Measurements from ENCODE around the gene APLNR.

APLNR gene

GRCh38 chr11:57263351-57263750 is 26.3 kb upstream of the APLNR start:
- no peak overlapping the region for H3K4me3 ChIP-seq (ENCODE audit: low read length)
- DNase-seq (ENCODE audit: low read depth), result no peak
- TF ChIP-seq, protein P1, sequence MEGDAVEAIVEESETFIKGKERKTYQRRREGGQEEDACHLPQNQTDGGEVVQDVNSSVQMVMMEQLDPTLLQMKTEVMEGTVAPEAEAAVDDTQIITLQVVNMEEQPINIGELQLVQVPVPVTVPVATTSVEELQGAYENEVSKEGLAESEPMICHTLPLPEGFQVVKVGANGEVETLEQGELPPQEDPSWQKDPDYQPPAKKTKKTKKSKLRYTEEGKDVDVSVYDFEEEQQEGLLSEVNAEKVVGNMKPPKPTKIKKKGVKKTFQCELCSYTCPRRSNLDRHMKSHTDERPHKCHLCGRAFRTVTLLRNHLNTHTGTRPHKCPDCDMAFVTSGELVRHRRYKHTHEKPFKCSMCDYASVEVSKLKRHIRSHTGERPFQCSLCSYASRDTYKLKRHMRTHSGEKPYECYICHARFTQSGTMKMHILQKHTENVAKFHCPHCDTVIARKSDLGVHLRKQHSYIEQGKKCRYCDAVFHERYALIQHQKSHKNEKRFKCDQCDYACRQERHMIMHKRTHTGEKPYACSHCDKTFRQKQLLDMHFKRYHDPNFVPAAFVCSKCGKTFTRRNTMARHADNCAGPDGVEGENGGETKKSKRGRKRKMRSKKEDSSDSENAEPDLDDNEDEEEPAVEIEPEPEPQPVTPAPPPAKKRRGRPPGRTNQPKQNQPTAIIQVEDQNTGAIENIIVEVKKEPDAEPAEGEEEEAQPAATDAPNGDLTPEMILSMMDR (conservative IDR thresholded peaks at IDR 0.05; ENCODE audit: low read length), result no peak

DNA sequence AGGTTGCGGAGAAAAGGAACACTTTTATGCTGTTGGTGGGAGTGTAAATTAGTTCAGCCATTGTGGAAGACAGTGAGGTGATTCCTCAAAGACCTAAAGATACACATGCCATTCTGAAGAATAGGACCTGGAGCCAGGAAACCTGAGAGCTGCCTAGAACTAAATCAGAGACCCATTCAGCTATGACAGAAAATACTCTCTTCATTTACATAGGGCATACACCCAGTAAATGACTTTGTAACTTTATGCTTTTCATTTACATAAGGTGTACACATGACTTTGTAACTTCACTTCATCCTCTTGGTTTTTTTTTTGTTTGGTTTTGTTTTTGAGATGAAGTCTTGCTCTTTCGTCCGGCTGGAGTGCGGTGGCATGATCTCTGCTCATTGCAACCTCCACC is 25.1 kb upstream of the APLNR start:
- no peak overlapping the region for H3K4me3 ChIP-seq (ENCODE audit: low read length)
- DNase-seq (ENCODE audit: low read depth), result no peak
- TF ChIP-seq, protein P1 (conservative IDR thresholded peaks at IDR 0.05; ENCODE audit: low read length), result no peak

GRCh38 chr11:57260937-57261783 is 24.1 kb upstream of the APLNR start:
- TF ChIP-seq, protein P1 (conservative IDR thresholded peaks at IDR 0.05; ENCODE audit: low read length), result no peak
- DNase-seq (ENCODE audit: low read depth), result no peak
- H3K4me3 ChIP-seq (ENCODE audit: low read length), result no peak overlapping the region

DNA sequence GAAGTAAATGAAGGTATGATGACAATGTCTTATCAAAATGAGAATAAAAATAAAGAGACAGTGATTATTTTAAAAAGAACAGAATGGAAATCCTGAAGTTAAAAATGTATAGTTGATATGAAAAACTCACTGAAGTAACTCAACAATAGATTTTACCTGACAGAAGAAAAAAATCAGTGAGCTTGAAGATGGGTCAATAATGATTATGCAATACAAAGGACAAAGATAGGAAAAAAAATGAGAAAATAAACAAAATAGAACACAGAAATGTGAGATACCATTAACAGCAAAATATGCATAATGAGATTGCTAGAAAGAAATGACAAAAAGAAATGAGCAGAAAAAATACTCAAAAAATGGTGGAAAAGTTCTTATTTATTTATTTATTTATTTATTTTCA is 19.1 kb upstream of the APLNR start:
- TF ChIP-seq, protein P1 (conservative IDR thresholded peaks at IDR 0.05; ENCODE audit: low read length), result no peak
- no peak for DNase-seq (ENCODE audit: low read depth)
- no peak overlapping the region for H3K4me3 ChIP-seq (ENCODE audit: low read length)

- no peak for DNase-seq (ENCODE audit: low read depth)
- H3K4me3 ChIP-seq (ENCODE audit: low read length), result no peak overlapping the region
- TF ChIP-seq, protein P1 (conservative IDR thresholded peaks at IDR 0.05; ENCODE audit: low read length), result no peak
Observed at GRCh38 chr11:57255618-57256017, 18.6 kb upstream of the APLNR start.

DNA sequence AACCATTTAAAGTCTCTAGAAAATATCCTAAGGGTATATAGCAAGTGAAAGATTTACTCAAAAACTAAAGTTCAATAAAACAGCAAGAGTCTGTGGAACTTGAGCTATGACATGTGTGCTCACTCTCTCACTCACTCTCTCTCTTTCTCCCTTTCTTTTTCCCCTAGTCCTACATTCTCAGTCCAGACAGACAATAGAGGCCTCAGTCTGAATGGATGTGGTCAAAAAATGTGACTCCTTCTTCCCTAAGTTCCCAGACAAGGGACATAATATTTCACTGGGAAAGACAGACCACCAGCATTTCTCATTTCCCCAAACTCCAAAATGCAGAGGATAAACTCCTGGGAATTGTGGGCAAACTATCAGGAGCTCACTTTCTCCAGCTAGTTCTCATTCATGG is 17.6 kb upstream of the APLNR start:
- TF ChIP-seq, protein P1 (conservative IDR thresholded peaks at IDR 0.05; ENCODE audit: low read length), result no peak
- no peak for DNase-seq (ENCODE audit: low read depth)
- H3K4me3 ChIP-seq (ENCODE audit: low read length), result no peak overlapping the region

- peak; percentile 30 for DNase-seq (ENCODE audit: low read depth)
- TF ChIP-seq, protein P1 (conservative IDR thresholded peaks at IDR 0.05; ENCODE audit: low read length), result no peak
- no peak overlapping the region for H3K4me3 ChIP-seq (ENCODE audit: low read length)
Observed at GRCh38 chr11:57251491-57252104, 14.5 kb upstream of the APLNR start.

Measured in AG10803 (cell line).